Measurements from ENCODE around the gene GLS2.

DNA sequence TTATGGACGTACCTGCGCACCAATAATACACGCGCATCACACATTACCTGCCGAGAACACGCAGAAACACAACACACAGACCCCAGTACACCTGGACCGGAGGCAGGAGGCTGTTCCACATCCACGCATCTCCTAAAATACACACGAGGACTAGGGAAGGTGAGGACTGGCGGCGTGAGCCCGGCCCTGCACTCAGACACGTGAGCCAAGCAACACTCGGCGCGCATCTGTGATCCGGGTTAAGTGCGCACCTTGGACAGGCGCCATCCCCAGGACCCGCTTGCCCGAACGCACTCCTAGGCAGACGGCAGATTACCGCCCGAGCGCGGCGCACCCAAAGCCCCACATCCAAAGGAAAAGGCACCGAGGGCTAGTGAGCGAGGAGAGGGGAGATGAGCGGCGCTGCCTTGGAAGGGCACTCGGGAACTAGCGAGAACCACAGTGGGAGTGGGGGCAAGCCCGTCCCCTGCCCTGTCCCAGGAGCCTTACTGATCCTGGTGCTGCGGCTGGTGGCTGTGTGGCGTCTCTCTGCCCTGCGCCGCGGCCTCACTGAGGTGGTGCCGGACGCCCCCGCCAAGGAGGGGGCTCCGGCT lies 417 bp downstream of the GLS2 start:
- TF ChIP-seq, protein P1, sequence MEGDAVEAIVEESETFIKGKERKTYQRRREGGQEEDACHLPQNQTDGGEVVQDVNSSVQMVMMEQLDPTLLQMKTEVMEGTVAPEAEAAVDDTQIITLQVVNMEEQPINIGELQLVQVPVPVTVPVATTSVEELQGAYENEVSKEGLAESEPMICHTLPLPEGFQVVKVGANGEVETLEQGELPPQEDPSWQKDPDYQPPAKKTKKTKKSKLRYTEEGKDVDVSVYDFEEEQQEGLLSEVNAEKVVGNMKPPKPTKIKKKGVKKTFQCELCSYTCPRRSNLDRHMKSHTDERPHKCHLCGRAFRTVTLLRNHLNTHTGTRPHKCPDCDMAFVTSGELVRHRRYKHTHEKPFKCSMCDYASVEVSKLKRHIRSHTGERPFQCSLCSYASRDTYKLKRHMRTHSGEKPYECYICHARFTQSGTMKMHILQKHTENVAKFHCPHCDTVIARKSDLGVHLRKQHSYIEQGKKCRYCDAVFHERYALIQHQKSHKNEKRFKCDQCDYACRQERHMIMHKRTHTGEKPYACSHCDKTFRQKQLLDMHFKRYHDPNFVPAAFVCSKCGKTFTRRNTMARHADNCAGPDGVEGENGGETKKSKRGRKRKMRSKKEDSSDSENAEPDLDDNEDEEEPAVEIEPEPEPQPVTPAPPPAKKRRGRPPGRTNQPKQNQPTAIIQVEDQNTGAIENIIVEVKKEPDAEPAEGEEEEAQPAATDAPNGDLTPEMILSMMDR (IDR thresholded peaks at IDR 0.05): no peak
- no peak for TF ChIP-seq POLR2A (IDR thresholded peaks at IDR 0.05)

Data from adrenal gland (tissue), 5 donors.